Transverse colon (tissue), 4 donors: ENCODE data around the gene ADCY9.

Source experiments
- CTCF ChIP-seq, 5 experiments: fragments of 200-600 bp in 3 of 5; fragments of 450-650 bp in 2 of 5; sonication (generic) in 3 of 5; IDR thresholded peaks; 1 replicate in 2 of 5; 2 replicates in 3 of 5; pipeline ENCODE4 v1.5.1; 2016 to 2017; ENCODE audit warnings: antibody characterized with exemption in 5 of 5, inconsistent platforms in 3 of 5, mild to moderate bottlenecking in 2 of 5, moderate library complexity in 1 of 5
- POLR2A ChIP-seq: fragments of 450-650 bp; IDR thresholded peaks from one replicate; pipeline ENCODE4 v1.6.1; 2016; ENCODE audit warnings: antibody characterized with exemption, mild to moderate bottlenecking, moderate library complexity
- POLR2AphosphoS5 ChIP-seq, 3 donors: sonication (generic); formaldehyde crosslinking; IDR thresholded peaks; one replicate each; pipeline ENCODE4 v1.6.1; 2016; ENCODE audit warnings: antibody characterized with exemption in 3 of 3

GRCh38 chr16:3948378-3948995 lies 167.8 kb downstream of the ADCY9 start:
- no peak for TF ChIP-seq CTCF (IDR thresholded peaks at IDR 0.05)
- no peak for TF ChIP-seq POLR2A
- TF ChIP-seq POLR2AphosphoS5 (IDR thresholded peaks at IDR 0.05), result no peak
